Panc1 (cell line): ENCODE results near the gene DNPH1. TPM values are rescaled to one million over a fixed set of nuclear protein-coding genes. Genes with fewer than 3 reads are reported as not detected.

Experiments
- ATAC-seq: fragments of 200-7000 bp; cut with Tn5 transposase; 2 replicates; pipeline ENCODE4 v1.9.1; 2020; ENCODE audit warnings: mild to moderate bottlenecking, moderate library complexity
- BruUV-seq: library from RNA; stranded (reverse); fragments of 400-500 nt; replicated peaks from 2 replicates; lab custom pipeline; 2021; lab: Mats Ljungman, UMichigan
- CTCF ChIA-PET: fragments of 300-600 bp; sonication (Branson Sonifier 250); formaldehyde crosslinking; loops from one replicate; lab custom pipeline; 2022; ENCODE audit warnings: antibody characterized with exemption; lab: Charles Lee
- POLR2A ChIA-PET: fragments of 300-600 bp; sonication (Branson Sonifier 250); formaldehyde crosslinking; loops from one replicate; lab custom pipeline; 2022; ENCODE audit warnings: antibody characterized with exemption; lab: Charles Lee
- DNase-seq: peaks from one replicate; pipeline ENCODE4 v3.0.0-alpha.2; 2010; ENCODE audit warnings: low read depth, low spot score
- H3K27ac ChIP-seq: 2 replicates; pipeline ENCODE4 v1.5.1; 2011; ENCODE audit warnings: mild to moderate bottlenecking, low read length, inconsistent platforms
- H3K27me3 ChIP-seq: fragments of 200-500 bp; sonication (Bioruptor generic); 2 replicates; pipeline ENCODE4 v1.6.0; 2014; ENCODE audit warnings: low read length, inconsistent platforms; ENCODE audit not compliant: control insufficient read depth, insufficient read depth
- H3K36me3 ChIP-seq: fragments of 200-500 bp; sonication (Bioruptor generic); 2 replicates; pipeline ENCODE4 v1.5.1; 2014; ENCODE audit warnings: inconsistent platforms, mild to moderate bottlenecking, low read length, moderate library complexity; ENCODE audit not compliant: control insufficient read depth, insufficient read depth
- H3K4me1 ChIP-seq: 2 replicates; pipeline ENCODE4 v1.5.1; 2011; ENCODE audit warnings: inconsistent platforms, mild to moderate bottlenecking, low read length, moderate library complexity; ENCODE audit not compliant: control insufficient read depth, insufficient read depth
- H3K4me3 ChIP-seq, 2 experiments: 2 replicates each; pipeline ENCODE4 v1.5.1; 2011 to 2012; ENCODE audit warnings: low read depth in 2 of 2, low read length in 2 of 2, mild to moderate bottlenecking in 2 of 2, inconsistent platforms in 1 of 2, moderate library complexity in 1 of 2
- H3K9me3 ChIP-seq: fragments of 200-500 bp; sonication (Bioruptor generic); 2 replicates; pipeline ENCODE4 v1.5.1; 2014; ENCODE audit warnings: low read depth, mild to moderate bottlenecking, inconsistent platforms, low read length, moderate library complexity; ENCODE audit not compliant: control insufficient read depth, insufficient read depth
- POLR2AphosphoS5 ChIP-seq: IDR thresholded peaks from 2 replicates; pipeline ENCODE4 v1.6.1; 2012; ENCODE audit warnings: mild to moderate bottlenecking, low read depth, low read length, moderate library complexity
- SIN3A ChIP-seq: IDR thresholded peaks from 2 replicates; pipeline ENCODE4 v1.6.1; 2012; ENCODE audit warnings: low read depth, mild to moderate bottlenecking, low read length, moderate library complexity, borderline replicate concordance; ENCODE audit not compliant: insufficient read depth
- TCF7L2 ChIP-seq: IDR thresholded peaks from 2 replicates; pipeline ENCODE4 v1.6.1; 2011; ENCODE audit warnings: mild to moderate bottlenecking, low read depth, low read length, inconsistent platforms
- in situ Hi-C: cut with HindIII; loops from 2 replicates; pipeline ENCODE4 v1.10.0; 2016; ENCODE audit warnings: low sequenced_read_pairs, low pct_unique_long_range_greater_than_20kb
- intact Hi-C: fragments of 100-400 bp; cut with micrococcal nuclease; formaldehyde crosslinking; loops from one replicate; pipeline ENCODE4 v1.10.0; 2022; ENCODE audit not compliant: unreplicated experiment
- total RNA-seq: library from RNA; stranded (reverse); gene quantifications from one replicate; pipeline ENCODE4 v1.2.1, GENCODE V29; 2021; ENCODE audit not compliant: unreplicated experiment
- TF ChIP-seq, protein P1 (sequence below): fragments of 450-650 bp; IDR thresholded peaks from 2 replicates; pipeline ENCODE4 v1.5.1; 2017; ENCODE audit warnings: mild to moderate bottlenecking
- TF ChIP-seq, protein P2 (sequence below), 2 experiments: IDR thresholded peaks; 2 replicates each; pipeline ENCODE4 v1.6.1; 2011 to 2012; ENCODE audit warnings: low read depth in 2 of 2, control low read depth in 1 of 2, low read length in 1 of 2, mild to moderate bottlenecking in 1 of 2, moderate library complexity in 1 of 2; ENCODE audit not compliant: insufficient read depth in 1 of 2

The DNPH1 gene
- total RNA-seq, 1 experiment from 2014 or later = 67.3 TPM

DNA sequence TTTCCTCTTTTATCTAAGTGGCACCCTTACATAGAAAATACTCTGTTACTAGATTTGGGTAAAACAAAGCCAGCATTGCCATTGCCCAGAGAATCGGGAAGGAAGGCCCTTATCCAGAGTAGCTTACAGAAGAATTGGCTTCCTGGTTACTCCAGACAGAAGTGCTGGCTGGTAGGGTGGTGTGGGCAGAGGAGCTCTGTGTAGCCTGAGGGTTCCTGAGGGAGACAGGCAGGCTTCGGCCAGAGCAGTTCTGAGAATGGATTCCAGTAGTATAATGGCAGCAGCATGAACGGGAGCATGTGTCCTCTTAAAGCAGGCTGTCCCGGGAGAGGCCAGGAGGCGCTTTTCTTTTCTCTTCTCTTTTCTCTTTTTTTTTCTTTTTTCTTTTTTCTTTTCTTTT is 35.4 kb downstream of the DNPH1 start:
- no peak overlapping the region for H3K27ac ChIP-seq
- TF ChIP-seq, protein P1, sequence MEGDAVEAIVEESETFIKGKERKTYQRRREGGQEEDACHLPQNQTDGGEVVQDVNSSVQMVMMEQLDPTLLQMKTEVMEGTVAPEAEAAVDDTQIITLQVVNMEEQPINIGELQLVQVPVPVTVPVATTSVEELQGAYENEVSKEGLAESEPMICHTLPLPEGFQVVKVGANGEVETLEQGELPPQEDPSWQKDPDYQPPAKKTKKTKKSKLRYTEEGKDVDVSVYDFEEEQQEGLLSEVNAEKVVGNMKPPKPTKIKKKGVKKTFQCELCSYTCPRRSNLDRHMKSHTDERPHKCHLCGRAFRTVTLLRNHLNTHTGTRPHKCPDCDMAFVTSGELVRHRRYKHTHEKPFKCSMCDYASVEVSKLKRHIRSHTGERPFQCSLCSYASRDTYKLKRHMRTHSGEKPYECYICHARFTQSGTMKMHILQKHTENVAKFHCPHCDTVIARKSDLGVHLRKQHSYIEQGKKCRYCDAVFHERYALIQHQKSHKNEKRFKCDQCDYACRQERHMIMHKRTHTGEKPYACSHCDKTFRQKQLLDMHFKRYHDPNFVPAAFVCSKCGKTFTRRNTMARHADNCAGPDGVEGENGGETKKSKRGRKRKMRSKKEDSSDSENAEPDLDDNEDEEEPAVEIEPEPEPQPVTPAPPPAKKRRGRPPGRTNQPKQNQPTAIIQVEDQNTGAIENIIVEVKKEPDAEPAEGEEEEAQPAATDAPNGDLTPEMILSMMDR = no peak
- TF ChIP-seq POLR2AphosphoS5 (no peak), SIN3A (no peak), TCF7L2 (no peak)
- TF ChIP-seq, protein P2, sequence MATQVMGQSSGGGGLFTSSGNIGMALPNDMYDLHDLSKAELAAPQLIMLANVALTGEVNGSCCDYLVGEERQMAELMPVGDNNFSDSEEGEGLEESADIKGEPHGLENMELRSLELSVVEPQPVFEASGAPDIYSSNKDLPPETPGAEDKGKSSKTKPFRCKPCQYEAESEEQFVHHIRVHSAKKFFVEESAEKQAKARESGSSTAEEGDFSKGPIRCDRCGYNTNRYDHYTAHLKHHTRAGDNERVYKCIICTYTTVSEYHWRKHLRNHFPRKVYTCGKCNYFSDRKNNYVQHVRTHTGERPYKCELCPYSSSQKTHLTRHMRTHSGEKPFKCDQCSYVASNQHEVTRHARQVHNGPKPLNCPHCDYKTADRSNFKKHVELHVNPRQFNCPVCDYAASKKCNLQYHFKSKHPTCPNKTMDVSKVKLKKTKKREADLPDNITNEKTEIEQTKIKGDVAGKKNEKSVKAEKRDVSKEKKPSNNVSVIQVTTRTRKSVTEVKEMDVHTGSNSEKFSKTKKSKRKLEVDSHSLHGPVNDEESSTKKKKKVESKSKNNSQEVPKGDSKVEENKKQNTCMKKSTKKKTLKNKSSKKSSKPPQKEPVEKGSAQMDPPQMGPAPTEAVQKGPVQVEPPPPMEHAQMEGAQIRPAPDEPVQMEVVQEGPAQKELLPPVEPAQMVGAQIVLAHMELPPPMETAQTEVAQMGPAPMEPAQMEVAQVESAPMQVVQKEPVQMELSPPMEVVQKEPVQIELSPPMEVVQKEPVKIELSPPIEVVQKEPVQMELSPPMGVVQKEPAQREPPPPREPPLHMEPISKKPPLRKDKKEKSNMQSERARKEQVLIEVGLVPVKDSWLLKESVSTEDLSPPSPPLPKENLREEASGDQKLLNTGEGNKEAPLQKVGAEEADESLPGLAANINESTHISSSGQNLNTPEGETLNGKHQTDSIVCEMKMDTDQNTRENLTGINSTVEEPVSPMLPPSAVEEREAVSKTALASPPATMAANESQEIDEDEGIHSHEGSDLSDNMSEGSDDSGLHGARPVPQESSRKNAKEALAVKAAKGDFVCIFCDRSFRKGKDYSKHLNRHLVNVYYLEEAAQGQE (IDR thresholded peaks at IDR 0.05; ENCODE audit: insufficient read depth in 1 of 2, low read depth in 2 of 2, low read length in 1 of 2) = no peak
- no peak overlapping the region for H3K4me3 ChIP-seq
- DNase-seq (no peak), ATAC-seq (no peak)
- H3K9me3 ChIP-seq = no peaks in the 10 kb centered on the region
- ChIA-PET POLR2A (no interaction called here), CTCF (no interaction called here)
- H3K4me1 ChIP-seq = no peaks in the 10 kb centered on the region
- peaks cover 6% of the 10 kb centered on the region; the same call in 1 of the 2 replicates for H3K36me3 ChIP-seq
- intact Hi-C loops = no loop called here
- BruUV-seq = no TSS peak
- in situ Hi-C loops = no loop called here
- no peaks in the 10 kb centered on the region for H3K27me3 ChIP-seq

DNA sequence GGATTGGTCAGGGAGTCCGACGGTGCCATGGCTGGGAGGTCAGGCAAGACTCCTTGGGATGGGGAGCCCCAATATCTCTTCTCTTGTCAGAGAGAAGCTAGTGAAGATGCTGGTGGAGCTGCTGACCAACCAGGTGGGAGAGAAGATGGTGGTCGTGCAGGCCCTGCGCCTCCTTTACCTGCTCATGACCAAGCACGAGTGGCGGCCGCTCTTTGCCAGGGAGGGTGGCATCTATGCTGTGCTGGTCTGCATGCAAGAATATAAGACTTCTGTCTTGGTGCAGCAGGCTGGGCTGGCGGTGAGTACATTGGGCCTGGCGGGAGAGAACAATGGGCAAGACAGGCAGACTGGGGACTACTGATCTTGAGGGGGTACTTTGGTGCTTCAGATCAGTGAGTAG is 36.4 kb downstream of the DNPH1 start:
- CTCF ChIA-PET = no interaction called here
- H3K9me3 ChIP-seq = no peaks in the 10 kb centered on the region
- no TSS peak for BruUV-seq
- DNase-seq = no peak
- ATAC-seq = no peak
- in situ Hi-C loops (no loop called here), intact Hi-C loops (no loop called here)
- no peak overlapping the region for H3K27ac ChIP-seq
- POLR2A ChIA-PET = no interaction called here
- H3K36me3 ChIP-seq = peaks cover 6% of the 10 kb centered on the region; the same call in 1 of the 2 replicates
- no peaks in the 10 kb centered on the region for H3K4me1 ChIP-seq
- H3K4me3 ChIP-seq = no peak overlapping the region
- H3K27me3 ChIP-seq = no peaks in the 10 kb centered on the region
- TF ChIP-seq SIN3A (no peak), POLR2AphosphoS5 (no peak), TCF7L2 (no peak)
- TF ChIP-seq, protein P1 = no peak
- TF ChIP-seq, protein P2 (IDR thresholded peaks at IDR 0.05; ENCODE audit: insufficient read depth in 1 of 2, low read depth in 2 of 2, low read length in 1 of 2) = no peak
